CD14-positive monocyte (primary cell): ENCODE results near the gene CPNE8. TPM values are rescaled to one million over a fixed set of nuclear protein-coding genes. Genes with fewer than 3 reads are reported as not detected.

Source experiments
- DNase-seq, 3 donors: peaks; one replicate each; pipeline ENCODE4 v3.0.0-alpha.2; 2011 to 2022
- H2AFZ ChIP-seq: 2 replicates; pipeline ENCODE4 v1.6.0; 2012; ENCODE audit warnings: mild to moderate bottlenecking, low read depth, low read length, inconsistent platforms; ENCODE audit not compliant: insufficient read depth, poor library complexity, severe bottlenecking
- H3K27ac ChIP-seq, 2 donors: 1 replicate in 1 of 2; 2 replicates in 1 of 2; pipeline ENCODE4 v1.5.1; 2012 to 2013; ENCODE audit warnings: low read length in 2 of 2, control low read depth in 1 of 2, inconsistent platforms in 1 of 2, low read depth in 1 of 2, mild to moderate bottlenecking in 1 of 2
- H3K27me3 ChIP-seq, 2 donors: one replicate each; pipeline versions ENCODE4 v1.6.0 to v1.6.1; 2011 to 2013; ENCODE audit warnings: low read length in 2 of 2; ENCODE audit not compliant: control insufficient read depth in 2 of 2, insufficient read depth in 2 of 2
- H3K36me3 ChIP-seq, 2 donors: replicated peaks in 1 of 2; 1 replicate in 1 of 2; 2 replicates in 1 of 2; pipeline versions ENCODE4 v1.5.1 to v1.6.1; 2012 to 2013; ENCODE audit warnings: low read length in 2 of 2, control low read depth in 1 of 2, inconsistent platforms in 1 of 2, mild to moderate bottlenecking in 1 of 2; ENCODE audit not compliant: insufficient read depth in 2 of 2, control insufficient read depth in 1 of 2
- H3K4me1 ChIP-seq, 2 donors: 1 replicate in 1 of 2; 2 replicates in 1 of 2; pipeline versions ENCODE4 v1.5.1 to v1.6.1; 2012 to 2013; ENCODE audit warnings: low read length in 2 of 2, control low read depth in 1 of 2, inconsistent platforms in 1 of 2, mild to moderate bottlenecking in 1 of 2, moderate library complexity in 1 of 2; ENCODE audit not compliant: insufficient read depth in 2 of 2, control insufficient read depth in 1 of 2
- H3K4me2 ChIP-seq: replicated peaks from 2 replicates; pipeline ENCODE3; 2012; ENCODE audit warnings: low read length, moderate library complexity, mild to moderate bottlenecking; ENCODE audit not compliant: poor library complexity, severe bottlenecking; ENCODE audit errors: extremely low read depth
- H3K4me3 ChIP-seq, 3 experiments: fragments of 200-600 bp in 1 of 3; sonication (generic) in 1 of 3; replicated peaks in 1 of 3; 1 replicate in 2 of 3; 2 replicates in 1 of 3; pipeline ENCODE4 v1.5.1; 2011 to 2013; ENCODE audit warnings: low read length in 3 of 3, mild to moderate bottlenecking in 3 of 3, control low read depth in 2 of 3, low read depth in 2 of 3, inconsistent platforms in 1 of 3, moderate library complexity in 1 of 3
- H3K79me2 ChIP-seq: 2 replicates; pipeline ENCODE4 v1.6.0; 2012; ENCODE audit warnings: mild to moderate bottlenecking, control low read depth, inconsistent platforms, low read length, moderate library complexity; ENCODE audit not compliant: insufficient read depth
- H3K9ac ChIP-seq: 2 replicates; pipeline ENCODE4 v1.6.0; 2017; ENCODE audit warnings: low read length, mild to moderate bottlenecking; ENCODE audit not compliant: insufficient read depth, poor library complexity, severe bottlenecking
- H3K9me3 ChIP-seq, 2 donors: replicated peaks in 1 of 2; 1 replicate in 1 of 2; 2 replicates in 1 of 2; pipeline versions ENCODE4 v1.5.1 to v1.6.1; 2012 to 2013; ENCODE audit warnings: low read length in 2 of 2, control low read depth in 1 of 2; ENCODE audit not compliant: control insufficient read depth in 1 of 2, insufficient read depth in 1 of 2
- H4K20me1 ChIP-seq: 2 replicates; pipeline ENCODE4 v1.6.0; 2012; ENCODE audit warnings: mild to moderate bottlenecking, low read length, control low read depth, moderate library complexity; ENCODE audit not compliant: insufficient read depth
- H3K27ac Mint-ChIP-seq, 7 donors: one replicate each; pipeline ENCODE4 v1.8.0; 2020; ENCODE audit warnings: mild to moderate bottlenecking in 7 of 7, mixed read lengths in 7 of 7, moderate library complexity in 6 of 7, inconsistent platforms in 2 of 7
- H3K27me3 Mint-ChIP-seq, 3 donors: one replicate each; pipeline ENCODE4 v1.8.0; 2021 to 2022; ENCODE audit warnings: low read depth in 3 of 3, mild to moderate bottlenecking in 3 of 3, mixed read lengths in 3 of 3, moderate library complexity in 3 of 3, inconsistent platforms in 1 of 3
- H3K36me3 Mint-ChIP-seq, 2 donors: one replicate each; pipeline ENCODE4 v1.8.0; 2020; ENCODE audit warnings: mixed read lengths in 2 of 2, inconsistent platforms in 1 of 2, mild to moderate bottlenecking in 1 of 2
- H3K4me1 Mint-ChIP-seq: one replicate; pipeline ENCODE4 v1.8.0; 2020; ENCODE audit warnings: mild to moderate bottlenecking, mixed read lengths
- H3K4me3 Mint-ChIP-seq, 2 donors: one replicate each; pipeline ENCODE4 v1.8.0; 2020; ENCODE audit warnings: mild to moderate bottlenecking in 2 of 2, mixed read lengths in 2 of 2, moderate library complexity in 1 of 2
- H3K9me3 Mint-ChIP-seq, 7 donors: one replicate each; pipeline ENCODE4 v1.8.0; 2020 to 2022; ENCODE audit warnings: mixed read lengths in 7 of 7, mild to moderate bottlenecking in 6 of 7, moderate library complexity in 6 of 7, inconsistent platforms in 2 of 7
- CTCF ChIP-seq: fragments of 200-600 bp; IDR thresholded peaks from one replicate; pipeline ENCODE4 v1.8.0; 2022; ENCODE audit warnings: antibody characterized with exemption, mild to moderate bottlenecking
- WGBS: methylation state at CpG from one replicate; pipeline ENCODE4 v1.1.5; 2013; ENCODE audit warnings: missing lambda C conversion rate; ENCODE audit not compliant: insufficient coverage; 5-methylcytosine and 5-hydroxymethylcytosine counted together
- intact Hi-C, 2 donors: fragments of 100-400 bp; cut with micrococcal nuclease; formaldehyde crosslinking; loops; one replicate each; pipeline versions ENCODE4 v1.15.0 to v1.15.1; 2023
- polyA plus RNA-seq, 3 donors: library from polyadenylated mRNA; depleted of rRNA in 1 of 3; unstranded in 2 of 3; stranded (reverse) in 1 of 3; fragments of 300-500 nt in 2 of 3; fragments of >200 nt in 1 of 3; fragmentation: Illumina TruSeq in 2 of 3; gene quantifications; 1 replicate in 2 of 3; 2 replicates in 1 of 3; pipeline ENCODE4 v1.2.3, GENCODE V29; 2012 to 2021

Gene CPNE8
- polyA plus RNA-seq, 3 donors: 15.2 to 22.5 (median 19.0) TPM

GRCh38 chr12:38817942-38818341 is 87.4 kb downstream of the CPNE8 start:
- Histone ChIP-seq H3K9ac (no peak overlapping the region), H3K36me3 (peaks cover 11 to 39% of the 10 kb centered on the region in 2 donors), H3K79me2 (no peaks in the 10 kb centered on the region), H3K27ac (no peak overlapping the region), H3K4me3 (no peak overlapping the region), H3K4me1 (no peaks in the 10 kb centered on the region), H3K27me3 (no peaks in the 10 kb centered on the region), H3K4me2 (no peak overlapping the region), H4K20me1 (no peaks in the 10 kb centered on the region), H3K9me3 (peaks cover 0 to 3% of the 10 kb centered on the region in 2 donors), H2AFZ (no peak overlapping the region)
- peak overlapping the region in 1 of 7 donors; percentile 22 for H3K27ac Mint-ChIP-seq
- peaks cover 0 to 2% (median 0%) of the 10 kb centered on the region in 3 donors for H3K27me3 Mint-ChIP-seq
- peaks cover 0 to 3% (median 2%) of the 10 kb centered on the region in 7 donors for H3K9me3 Mint-ChIP-seq
- no peak for TF ChIP-seq CTCF
- no CpG with 5 or more reads among the region's 3 CpGs for WGBS
- H3K4me1 Mint-ChIP-seq: peaks cover 8% of the 10 kb centered on the region
- no peak overlapping the region for H3K4me3 Mint-ChIP-seq
- peaks cover 41 to 47% of the 10 kb centered on the region in 2 donors for H3K36me3 Mint-ChIP-seq
- DNase-seq: no peak
- intact Hi-C loops: no loop called here

GRCh38 chr12:38813923-38814322 is 91.5 kb downstream of the CPNE8 start:
- H3K36me3 ChIP-seq: peaks cover 8 to 23% of the 10 kb centered on the region in 2 donors
- TF ChIP-seq CTCF: no peak
- no peaks in the 10 kb centered on the region for H3K27me3 ChIP-seq
- no peak overlapping the region for H3K4me2 ChIP-seq
- Mint-ChIP-seq H3K27me3 (peaks cover 0 to 2% (median 0%) of the 10 kb centered on the region in 3 donors), H3K9me3 (peaks cover 5 to 15% (median 8%) of the 10 kb centered on the region in 7 donors), H3K4me3 (no peak overlapping the region), H3K27ac (peak overlapping the region in 6 of 7 donors; percentile 16 to 83 (median 36)), H3K4me1 (peaks cover 18% of the 10 kb centered on the region), H3K36me3 (peaks cover 40 to 43% of the 10 kb centered on the region in 2 donors)
- H3K27ac ChIP-seq: peak overlapping the region in 1 of 2 donors; percentile 1
- DNase-seq: no peak
- no peak overlapping the region for H3K4me3 ChIP-seq
- no peaks in the 10 kb centered on the region for H3K4me1 ChIP-seq
- intact Hi-C loops: no loop called here
- no peak overlapping the region for H3K9ac ChIP-seq
- no peaks in the 10 kb centered on the region for H3K79me2 ChIP-seq
- peaks cover 6 to 16% of the 10 kb centered on the region in 2 donors for H3K9me3 ChIP-seq
- no peaks in the 10 kb centered on the region for H4K20me1 ChIP-seq
- 78% methylated on average over 2 of the region's 3 CpGs for WGBS
- H2AFZ ChIP-seq: no peak overlapping the region
